Large intestine (tissue), 3 donors: Measurements from ENCODE around the gene GAREM1. TPM values are rescaled to one million over a fixed set of nuclear protein-coding genes. Genes with fewer than 3 reads are reported as not detected.
A peak's percentile ranks its signal among the peaks of the same experiment; 100 is the strongest.

ENCODE experiments used
- DNase-seq, 2 donors: peaks; one replicate each; pipeline versions ENCODE4 v3.0.0 to v3.0.0-alpha.2; 2013
- H3K27ac ChIP-seq: one replicate; pipeline ENCODE4 v1.5.1; 2013; ENCODE audit warnings: low read length
- H3K27me3 ChIP-seq: 2 replicates; pipeline ENCODE4 v1.6.1; 2013; ENCODE audit warnings: low read length; ENCODE audit not compliant: control insufficient read depth, insufficient read depth
- H3K36me3 ChIP-seq: 2 replicates; pipeline ENCODE4 v1.6.1; 2013; ENCODE audit warnings: low read length; ENCODE audit not compliant: control insufficient read depth, insufficient read depth
- H3K4me1 ChIP-seq: one replicate; pipeline ENCODE4 v1.6.1; 2013; ENCODE audit warnings: low read length; ENCODE audit not compliant: control insufficient read depth, insufficient read depth
- H3K4me3 ChIP-seq: one replicate; pipeline ENCODE4 v1.5.1; 2013; ENCODE audit warnings: low read length
- H3K9me3 ChIP-seq: one replicate; pipeline ENCODE4 v1.6.1; 2013; ENCODE audit warnings: mild to moderate bottlenecking, low read depth, low read length, moderate library complexity; ENCODE audit not compliant: control insufficient read depth
- WGBS: methylation state at CpG from one replicate; pipeline ENCODE4 v1.1.5; 2013; ENCODE audit warnings: low lambda C conversion rate; ENCODE audit not compliant: insufficient coverage; 5-methylcytosine and 5-hydroxymethylcytosine counted together
- polyA plus RNA-seq: library from polyadenylated mRNA; unstranded; fragments of 120-200 nt; gene quantifications from one replicate; pipeline ENCODE4 v1.2.1, GENCODE V29; 2013

GAREM1 gene
- polyA plus RNA-seq, 1 donor: 11.8 TPM

- DNase-seq: no peak
- peaks cover 3% of the 10 kb centered on the region for H3K36me3 ChIP-seq
- H3K4me3 ChIP-seq: no peak overlapping the region
- no peaks in the 10 kb centered on the region for H3K27me3 ChIP-seq
- 74% methylated on average over 2 of the region's 4 CpGs for WGBS
- no peak overlapping the region for H3K27ac ChIP-seq
- H3K9me3 ChIP-seq: no peaks in the 10 kb centered on the region
- no peaks in the 10 kb centered on the region for H3K4me1 ChIP-seq
Observed at GRCh38 chr18:32317651-32318050, 153.0 kb downstream of the GAREM1 start.

- H3K4me3 ChIP-seq: no peak overlapping the region
- peaks cover 3% of the 10 kb centered on the region for H3K36me3 ChIP-seq
- no peak overlapping the region for H3K27ac ChIP-seq
- H3K4me1 ChIP-seq: no peaks in the 10 kb centered on the region
- DNase-seq: no peak
- no peaks in the 10 kb centered on the region for H3K9me3 ChIP-seq
- no CpG with 5 or more reads among the region's 1 CpG for WGBS
- H3K27me3 ChIP-seq: no peaks in the 10 kb centered on the region
Observed at GRCh38 chr18:32315881-32316280, 154.8 kb downstream of the GAREM1 start.

- Histone ChIP-seq H3K4me1 (no peaks in the 10 kb centered on the region), H3K27ac (no peak overlapping the region), H3K9me3 (no peaks in the 10 kb centered on the region), H3K36me3 (no peaks in the 10 kb centered on the region), H3K27me3 (no peaks in the 10 kb centered on the region), H3K4me3 (no peak overlapping the region)
- no CpG with 5 or more reads among the region's 2 CpGs for WGBS
- DNase-seq: no peak
Observed at GRCh38 chr18:32310774-32311173, 159.9 kb downstream of the GAREM1 start.

- Histone ChIP-seq H3K4me3 (no peak overlapping the region), H3K9me3 (no peaks in the 10 kb centered on the region), H3K36me3 (no peaks in the 10 kb centered on the region), H3K27me3 (no peaks in the 10 kb centered on the region), H3K27ac (no peak overlapping the region), H3K4me1 (no peaks in the 10 kb centered on the region)
- peak; percentile 35 to 37 for DNase-seq
- 78% methylated on average over 4 of the region's 5 CpGs for WGBS
Observed at GRCh38 chr18:32310101-32310500, 160.6 kb downstream of the GAREM1 start.

- 70% methylated on average over 1 of the region's 3 CpGs for WGBS
- Histone ChIP-seq H3K4me1 (no peaks in the 10 kb centered on the region), H3K9me3 (no peaks in the 10 kb centered on the region), H3K4me3 (no peak overlapping the region), H3K27ac (no peak overlapping the region), H3K27me3 (no peaks in the 10 kb centered on the region), H3K36me3 (no peaks in the 10 kb centered on the region)
- DNase-seq: peak in 1 of 2 donors; percentile 12
Observed at GRCh38 chr18:32308493-32309120, 162.1 kb downstream of the GAREM1 start.

- Histone ChIP-seq H3K9me3 (no peaks in the 10 kb centered on the region), H3K4me3 (no peak overlapping the region), H3K4me1 (no peaks in the 10 kb centered on the region), H3K27me3 (no peaks in the 10 kb centered on the region), H3K36me3 (no peaks in the 10 kb centered on the region), H3K27ac (no peak overlapping the region)
- DNase-seq: no peak
- 100% methylated on average over 1 of the region's 4 CpGs for WGBS
Observed at GRCh38 chr18:32303400-32303799, 167.3 kb downstream of the GAREM1 start.

- H3K27me3 ChIP-seq: no peaks in the 10 kb centered on the region
- no peak for DNase-seq
- no peaks in the 10 kb centered on the region for H3K9me3 ChIP-seq
- no peaks in the 10 kb centered on the region for H3K36me3 ChIP-seq
- no peaks in the 10 kb centered on the region for H3K4me1 ChIP-seq
- no CpG with 5 or more reads among the region's 5 CpGs for WGBS
- H3K4me3 ChIP-seq: no peak overlapping the region
- H3K27ac ChIP-seq: no peak overlapping the region
Observed at GRCh38 chr18:32302806-32303205, 167.9 kb downstream of the GAREM1 start.

GRCh38 chr18:32301976-32302743 lies 168.5 kb downstream of the GAREM1 start:
- no peaks in the 10 kb centered on the region for H3K27me3 ChIP-seq
- H3K9me3 ChIP-seq: no peaks in the 10 kb centered on the region
- H3K36me3 ChIP-seq: no peaks in the 10 kb centered on the region
- no peak for DNase-seq
- no peak overlapping the region for H3K27ac ChIP-seq
- no peaks in the 10 kb centered on the region for H3K4me1 ChIP-seq
- WGBS: 100% methylated on average over 1 of the region's 2 CpGs
- H3K4me3 ChIP-seq: no peak overlapping the region

GRCh38 chr18:32301361-32301760 lies 169.3 kb downstream of the GAREM1 start:
- no peaks in the 10 kb centered on the region for H3K4me1 ChIP-seq

GRCh38 chr18:32300914-32301313 lies 169.8 kb downstream of the GAREM1 start:
- WGBS: 93% methylated on average over 5 of the region's 5 CpGs
- Histone ChIP-seq H3K4me1 (no peaks in the 10 kb centered on the region), H3K27ac (no peak overlapping the region), H3K27me3 (no peaks in the 10 kb centered on the region), H3K4me3 (no peak overlapping the region), H3K9me3 (no peaks in the 10 kb centered on the region), H3K36me3 (no peaks in the 10 kb centered on the region)
- DNase-seq: no peak

More at GRCh38 chr18:32301361-32301760, 169.3 kb downstream of the GAREM1 start:
- WGBS: 80% methylated on average over 2 of the region's 4 CpGs
- Histone ChIP-seq H3K36me3 (no peaks in the 10 kb centered on the region), H3K4me3 (no peak overlapping the region), H3K27me3 (no peaks in the 10 kb centered on the region), H3K27ac (no peak overlapping the region), H3K9me3 (no peaks in the 10 kb centered on the region)
- no peak for DNase-seq
